Brain microvascular endothelial cell (primary cell): ENCODE data around the gene BCL2.

ENCODE experiments used
- DNase-seq: peaks from one replicate; pipeline ENCODE4 v3.0.0-alpha.2; 2020
- H3K27ac ChIP-seq: fragments of 250-450 bp; sonication (Bioruptor Pico); 2 replicates; pipeline ENCODE4 v1.5.1; 2020; ENCODE audit warnings: mild to moderate bottlenecking, moderate library complexity
- H3K27me3 ChIP-seq: fragments of 250-450 bp; sonication (Bioruptor Pico); replicated peaks from 2 replicates; pipeline ENCODE4 v1.5.1; 2020; ENCODE audit warnings: mild to moderate bottlenecking
- H3K36me3 ChIP-seq: fragments of 250-450 bp; sonication (Bioruptor Pico); replicated peaks from 2 replicates; pipeline ENCODE4 v1.5.1; 2020; ENCODE audit warnings: mild to moderate bottlenecking
- H3K4me3 ChIP-seq: 2 replicates; pipeline ENCODE4 v1.5.1; 2011; ENCODE audit warnings: low read depth, mild to moderate bottlenecking, control low read depth, low read length, moderate library complexity
- CTCF ChIP-seq: IDR thresholded peaks from 2 replicates; pipeline ENCODE4 v1.5.1; 2011; ENCODE audit warnings: low read depth, mild to moderate bottlenecking, moderate library complexity, low read length, control low read depth, inconsistent platforms; ENCODE audit errors: missing control alignments
- in situ Hi-C: cut with HindIII; loops from 2 replicates; pipeline ENCODE4 v1.10.0; 2017; ENCODE audit warnings: low sequenced_read_pairs, low pct_ligation_motif_present

Gene BCL2

GRCh38 chr18:63186520-63187222 is 132.9 kb downstream of the BCL2 start:
- DNase-seq: no peak
- H3K27ac ChIP-seq: no peak overlapping the region

GRCh38 chr18:63185984-63186383 is 133.6 kb downstream of the BCL2 start:
- Histone ChIP-seq H3K4me3 (no peak overlapping the region), H3K27me3 (peaks cover 10% of the 10 kb centered on the region), H3K36me3 (no peaks in the 10 kb centered on the region), H3K27ac (no peak overlapping the region)
- DNase-seq: no peak
- no peak for TF ChIP-seq CTCF
- in situ Hi-C loops: no loop called here

More at GRCh38 chr18:63186520-63187222, 132.9 kb downstream of the BCL2 start:
- Histone ChIP-seq H3K27me3 (peaks cover 3% of the 10 kb centered on the region), H3K36me3 (no peaks in the 10 kb centered on the region), H3K4me3 (no peak overlapping the region)
- in situ Hi-C loops: no loop called here
- TF ChIP-seq CTCF: no peak

- H3K36me3 ChIP-seq: no peaks in the 10 kb centered on the region
- no peak overlapping the region for H3K27ac ChIP-seq
- DNase-seq: no peak
- peaks cover 19% of the 10 kb centered on the region for H3K27me3 ChIP-seq
- in situ Hi-C loops: no loop called here
- no peak for TF ChIP-seq CTCF
- no peak overlapping the region for H3K4me3 ChIP-seq
Observed at GRCh38 chr18:63183952-63184770, 135.4 kb downstream of the BCL2 start.

- in situ Hi-C loops: no loop called here
- TF ChIP-seq CTCF: no peak
- no peak overlapping the region for H3K27ac ChIP-seq
- no peaks in the 10 kb centered on the region for H3K36me3 ChIP-seq
- no peak overlapping the region for H3K4me3 ChIP-seq
- no peak for DNase-seq
- peaks cover 20% of the 10 kb centered on the region for H3K27me3 ChIP-seq
Observed at GRCh38 chr18:63183378-63183777, 136.2 kb downstream of the BCL2 start.

- Histone ChIP-seq H3K27ac (no peak overlapping the region), H3K4me3 (no peak overlapping the region), H3K36me3 (no peaks in the 10 kb centered on the region), H3K27me3 (peaks cover 20% of the 10 kb centered on the region)
- in situ Hi-C loops: no loop called here
- no peak for DNase-seq
- TF ChIP-seq CTCF: no peak
Observed at GRCh38 chr18:63182861-63183260, 136.7 kb downstream of the BCL2 start.
